Bronchial epithelial cell (primary cell): Measurements from ENCODE around the gene CHMP2A. TPM values are rescaled to one million over a fixed set of nuclear protein-coding genes. Genes with fewer than 3 reads are reported as not detected.

ENCODE experiments used
- DNase-seq: peaks from one replicate; pipeline ENCODE4 v3.0.0-alpha.2; 2010; ENCODE audit warnings: low read depth
- FAIRE-seq: peaks from 2 replicates; lab custom pipeline; 2011; peaks lifted over from hg19 to GRCh38; lab: Jason Lieb, UNC
- H3K27me3 ChIP-seq: 2 replicates; pipeline ENCODE4 v1.5.1; 2011; ENCODE audit warnings: low read length; ENCODE audit not compliant: control insufficient read depth, insufficient read depth
- H3K36me3 ChIP-seq: 2 replicates; pipeline ENCODE4 v1.5.1; 2011; ENCODE audit warnings: low read length; ENCODE audit not compliant: control insufficient read depth, insufficient read depth
- H3K4me3 ChIP-seq: 2 replicates; pipeline ENCODE4 v1.5.1; 2011; ENCODE audit warnings: mild to moderate bottlenecking, low read depth, low read length, control low read depth
- total RNA-seq: library from RNA; depleted of rRNA; stranded (reverse); fragments of >200 nt; gene quantifications from 2 replicates; pipeline ENCODE4 v1.2.1, GENCODE V29; 2014
- TF ChIP-seq, protein P1 (sequence below): IDR thresholded peaks from 2 replicates; pipeline ENCODE4 v1.5.1; 2011; ENCODE audit warnings: mild to moderate bottlenecking, moderate library complexity, low read length, control low read depth, inconsistent platforms; ENCODE audit not compliant: insufficient read depth, severe bottlenecking

Gene CHMP2A
- total RNA-seq, 1 donor from 2014 or later, result 166 TPM

GRCh38 chr19:58559275-58560006 is 4.5 kb upstream of the CHMP2A start:
- Histone ChIP-seq H3K4me3 (peak overlapping the region; percentile 89), H3K27me3 (no peaks in the 10 kb centered on the region), H3K36me3 (peaks cover 9% of the 10 kb centered on the region)
- peak; percentile 70 for DNase-seq
- TF ChIP-seq, protein P1, sequence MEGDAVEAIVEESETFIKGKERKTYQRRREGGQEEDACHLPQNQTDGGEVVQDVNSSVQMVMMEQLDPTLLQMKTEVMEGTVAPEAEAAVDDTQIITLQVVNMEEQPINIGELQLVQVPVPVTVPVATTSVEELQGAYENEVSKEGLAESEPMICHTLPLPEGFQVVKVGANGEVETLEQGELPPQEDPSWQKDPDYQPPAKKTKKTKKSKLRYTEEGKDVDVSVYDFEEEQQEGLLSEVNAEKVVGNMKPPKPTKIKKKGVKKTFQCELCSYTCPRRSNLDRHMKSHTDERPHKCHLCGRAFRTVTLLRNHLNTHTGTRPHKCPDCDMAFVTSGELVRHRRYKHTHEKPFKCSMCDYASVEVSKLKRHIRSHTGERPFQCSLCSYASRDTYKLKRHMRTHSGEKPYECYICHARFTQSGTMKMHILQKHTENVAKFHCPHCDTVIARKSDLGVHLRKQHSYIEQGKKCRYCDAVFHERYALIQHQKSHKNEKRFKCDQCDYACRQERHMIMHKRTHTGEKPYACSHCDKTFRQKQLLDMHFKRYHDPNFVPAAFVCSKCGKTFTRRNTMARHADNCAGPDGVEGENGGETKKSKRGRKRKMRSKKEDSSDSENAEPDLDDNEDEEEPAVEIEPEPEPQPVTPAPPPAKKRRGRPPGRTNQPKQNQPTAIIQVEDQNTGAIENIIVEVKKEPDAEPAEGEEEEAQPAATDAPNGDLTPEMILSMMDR, result no peak
- no peak for FAIRE-seq

- TF ChIP-seq, protein P1, result no peak
- FAIRE-seq, result no peak
- peak overlapping the region; percentile 89 for H3K4me3 ChIP-seq
Measured at GRCh38 chr19:58558623-58559274, 3.8 kb upstream of the CHMP2A start.

DNA sequence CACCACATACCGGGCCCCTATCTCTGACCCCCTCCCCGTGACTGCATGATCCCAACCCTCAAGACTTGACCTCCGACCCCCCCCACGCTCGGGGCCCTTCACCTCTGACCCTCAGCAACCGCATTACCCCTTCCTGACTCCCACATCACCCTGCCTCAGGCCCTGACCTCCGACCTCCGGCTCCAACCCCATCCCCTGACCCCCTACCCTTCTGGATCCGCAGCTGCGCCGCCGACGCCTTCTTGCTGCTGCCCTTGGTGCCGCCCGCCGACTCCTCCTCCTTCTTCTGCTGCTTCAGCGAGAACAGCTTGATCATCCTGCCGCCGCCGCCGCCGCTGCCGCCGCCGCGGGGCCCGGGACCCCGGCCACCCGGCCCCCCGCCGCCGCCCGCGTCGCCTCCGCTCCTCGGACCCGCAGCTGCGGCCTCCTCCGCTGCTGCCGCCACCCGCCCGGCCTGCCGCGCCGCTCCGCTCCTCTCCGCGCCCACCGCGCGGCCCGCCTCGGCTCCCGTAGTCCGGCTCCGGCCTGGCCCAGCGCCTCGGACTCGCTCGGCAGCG is 3.2 kb upstream of the CHMP2A start, which contains the start of gene UBE2M:
Gene UBE2M (minus strand): TSS at position 546 of the 557 bp plus-strand sequence. CDS start 230 bp downstream, at position 316.
- Histone ChIP-seq H3K27me3 (no peaks in the 10 kb centered on the region), H3K36me3 (peaks cover 11% of the 10 kb centered on the region), H3K4me3 (peak within 1 kb of the TSS; percentile 89)
- no peak for DNase-seq
- FAIRE-seq, result no peak
- TF ChIP-seq, protein P1, result no peak

More at GRCh38 chr19:58558623-58559274, 3.8 kb upstream of the CHMP2A start:
- peak; percentile 96 for DNase-seq
- no peaks in the 10 kb centered on the region for H3K27me3 ChIP-seq
- H3K36me3 ChIP-seq, result peaks cover 9% of the 10 kb centered on the region

GRCh38 chr19:58557221-58558065 is 2.5 kb upstream of the CHMP2A start:
- TF ChIP-seq, protein P1, result no peak
- Histone ChIP-seq H3K27me3 (no peaks in the 10 kb centered on the region), H3K4me3 (peak overlapping the region; percentile 89), H3K36me3 (peaks cover 11% of the 10 kb centered on the region)
- DNase-seq, result no peak
- FAIRE-seq, result no peak

GRCh38 chr19:58556622-58557220 is 1.8 kb upstream of the CHMP2A start:
- no peaks in the 10 kb centered on the region for H3K27me3 ChIP-seq
- DNase-seq (no peak), FAIRE-seq (no peak)
- H3K4me3 ChIP-seq, result peak overlapping the region; percentile 89
- TF ChIP-seq, protein P1, result no peak
- H3K36me3 ChIP-seq, result peaks cover 16% of the 10 kb centered on the region
